PC-3 (cell line): ENCODE measurements around the gene PARN. TPM values are rescaled to one million over a fixed set of nuclear protein-coding genes. Genes with fewer than 3 reads are reported as not detected.
"Not testable (repeated sequence)": the region's sequence is repeated elsewhere in the genome, so short reads cannot be mapped to it uniquely, and the experiment has no call there.

Source experiments
- ATAC-seq: fragments of 200-7000 bp; cut with Tn5 transposase; 2 replicates; pipeline ENCODE4 v1.9.1; 2020; ENCODE audit warnings: mild to moderate bottlenecking, moderate library complexity
- BruUV-seq: library from RNA; stranded (reverse); fragments of 400-500 nt; replicated peaks from 2 replicates; lab custom pipeline; 2021; lab: Mats Ljungman, UMichigan
- CTCF ChIA-PET: fragments of 300-600 bp; sonication (Branson Sonifier 250); formaldehyde crosslinking; loops from one replicate; lab custom pipeline; 2022; ENCODE audit warnings: antibody characterized with exemption; lab: Charles Lee
- POLR2A ChIA-PET: fragments of 300-600 bp; sonication (Branson Sonifier 250); formaldehyde crosslinking; loops from one replicate; lab custom pipeline; 2022; ENCODE audit warnings: antibody characterized with exemption; ENCODE audit not compliant: unreplicated experiment; lab: Charles Lee
- DNase-seq: peaks from one replicate; pipeline ENCODE4 v3.0.0-alpha.2; 2015
- H2AFZ ChIP-seq: fragments of 300-600 bp; sonication (generic); 2 replicates; pipeline ENCODE4 v1.6.0; 2016; ENCODE audit warnings: antibody characterized with exemption, low read length
- H3F3A ChIP-seq: fragments of 300-600 bp; sonication (generic); one replicate; pipeline ENCODE4 v1.6.0; 2017; ENCODE audit warnings: antibody characterized with exemption, low read length, control low read depth, mild to moderate bottlenecking; ENCODE audit not compliant: unreplicated experiment
- H3K27ac ChIP-seq: fragments of 300-600 bp; sonication (generic); 2 replicates; pipeline ENCODE4 v1.5.1; 2016; ENCODE audit warnings: mild to moderate bottlenecking, low read length
- H3K27me3 ChIP-seq: fragments of 300-600 bp; sonication (generic); 2 replicates; pipeline ENCODE4 v1.6.1; 2016; ENCODE audit warnings: low read length, mixed read lengths
- H3K36me3 ChIP-seq: fragments of 300-600 bp; sonication (generic); 2 replicates; pipeline ENCODE4 v1.6.1; 2016; ENCODE audit warnings: low read depth, mixed run types, low read length, mixed read lengths
- H3K4me1 ChIP-seq: fragments of 300-600 bp; sonication (generic); 2 replicates; pipeline ENCODE4 v1.5.1; 2016; ENCODE audit warnings: low read length; ENCODE audit not compliant: insufficient read depth
- H3K4me2 ChIP-seq: fragments of 300-600 bp; sonication (generic); 2 replicates; pipeline ENCODE4 v1.6.0; 2016; ENCODE audit warnings: low read length
- H3K4me3 ChIP-seq: fragments of 300-600 bp; sonication (generic); 2 replicates; pipeline ENCODE4 v1.5.1; 2016; ENCODE audit warnings: mild to moderate bottlenecking, low read length, mixed read lengths
- H3K79me2 ChIP-seq: fragments of 300-600 bp; sonication (generic); 2 replicates; pipeline ENCODE4 v1.6.1; 2017; ENCODE audit warnings: low read length, mixed read lengths
- H3K9ac ChIP-seq: fragments of 300-600 bp; sonication (generic); 2 replicates; pipeline ENCODE4 v1.6.0; 2016; ENCODE audit warnings: mild to moderate bottlenecking, low read length
- H3K9me2 ChIP-seq: fragments of 300-600 bp; sonication (generic); replicated peaks from 2 replicates; pipeline ENCODE4 v1.6.1; 2016; ENCODE audit warnings: mixed run types, low read length, mixed read lengths
- H3K9me3 ChIP-seq: fragments of 300-600 bp; sonication (generic); 2 replicates; pipeline ENCODE4 v1.6.1; 2016; ENCODE audit warnings: low read length, mixed read lengths
- H4K20me1 ChIP-seq: fragments of 300-600 bp; sonication (generic); 2 replicates; pipeline ENCODE4 v1.6.1; 2016; ENCODE audit warnings: low read length, mixed read lengths
- EZH2 ChIP-seq: fragments of 300-600 bp; sonication (generic); IDR thresholded peaks from one replicate; pipeline ENCODE4 v1.6.1; 2017; ENCODE audit warnings: antibody characterized with exemption, mild to moderate bottlenecking, low read length; ENCODE audit not compliant: unreplicated experiment
- EZH2phosphoT487 ChIP-seq: fragments of 300-600 bp; sonication (generic); IDR thresholded peaks from 2 replicates; pipeline ENCODE4 v1.6.1; 2018; ENCODE audit warnings: mild to moderate bottlenecking, antibody characterized with exemption, low read length, borderline replicate concordance
- intact Hi-C: fragments of 100-400 bp; cut with micrococcal nuclease; formaldehyde crosslinking; loops from 2 replicates; pipeline ENCODE4 v1.9.0; 2023
- total RNA-seq: library from RNA; depleted of rRNA; stranded (reverse); fragments of >200 nt; gene quantifications from 2 replicates; pipeline ENCODE4 v1.2.3, GENCODE V29; 2014
- TF ChIP-seq, protein P1 (sequence below): fragments of 300-600 bp; sonication (generic); conservative IDR thresholded peaks from 2 replicates; pipeline ENCODE4 v1.5.1; 2017; ENCODE audit warnings: antibody characterized with exemption, low read depth, mild to moderate bottlenecking, low read length

PARN gene
- total RNA-seq, 1 experiment from 2014 or later: 34.7 TPM

DNA sequence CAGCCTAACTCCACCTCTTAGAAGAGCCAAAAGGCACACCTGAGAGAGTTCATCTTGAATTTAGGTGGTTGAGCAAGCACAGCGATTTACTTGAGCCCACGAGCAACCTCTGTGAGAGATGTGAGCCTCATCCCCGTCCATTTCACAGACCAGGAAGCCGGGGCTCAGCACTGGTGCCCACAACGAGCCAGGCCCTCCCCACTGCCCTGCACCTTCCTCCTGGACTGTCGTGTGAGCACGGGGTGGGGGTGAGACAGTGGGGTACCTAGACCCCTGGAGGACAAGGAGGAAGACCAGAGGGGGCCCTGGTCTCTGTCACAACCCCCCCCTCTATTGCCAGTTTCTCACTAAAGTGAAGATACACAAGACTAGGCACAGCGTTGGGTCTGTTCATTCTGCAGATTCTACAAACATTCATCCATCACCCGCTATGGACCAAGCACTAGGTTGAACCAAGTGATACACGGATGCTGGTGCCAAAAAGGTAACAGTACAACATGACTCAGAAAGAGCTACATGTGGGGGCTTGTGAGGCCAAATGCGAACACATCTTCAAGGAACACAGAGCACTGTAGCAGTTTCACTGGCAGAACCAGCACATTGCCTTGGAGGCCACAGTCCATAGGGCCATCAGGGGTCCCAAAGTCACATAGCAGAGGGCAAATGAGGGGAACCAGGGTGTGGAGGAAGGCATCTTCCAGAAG, 231.9 kb downstream of the PARN start:
- intact Hi-C loops: no loop called here
- no peak overlapping the region for H3K4me2 ChIP-seq

DNA sequence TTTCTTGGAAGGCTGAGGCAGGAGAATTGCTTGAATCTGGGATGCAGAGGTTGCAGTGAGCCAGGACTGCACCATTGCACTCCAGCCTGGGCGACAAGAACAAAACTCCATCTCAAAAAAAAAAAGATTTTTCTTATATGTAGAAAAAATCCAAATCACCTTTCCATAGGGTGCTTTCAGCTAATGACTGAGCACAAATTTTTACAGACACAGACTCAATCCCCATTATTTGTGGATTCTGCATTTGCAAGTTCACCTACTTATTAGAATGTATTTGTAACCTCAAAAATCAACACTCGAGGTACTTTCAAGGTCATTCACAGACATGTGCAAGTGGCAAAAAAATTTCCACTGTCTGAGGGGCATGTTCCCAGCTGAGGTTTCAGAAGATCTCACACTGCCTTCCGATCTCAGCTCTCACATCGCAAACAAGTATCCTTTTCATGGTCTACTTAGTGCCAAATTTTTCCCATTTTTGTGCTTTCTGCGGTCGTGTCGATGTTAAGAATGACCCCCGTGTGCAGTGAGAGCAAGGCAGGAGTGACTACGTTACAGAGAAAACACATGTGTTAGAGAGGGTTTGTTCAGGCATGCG, 234.3 kb downstream of the PARN start:
- DNase-seq, H3K27ac ChIP-seq: not testable (repeated sequence)

More for the DNA sequence above, 231.9 kb downstream of the PARN start:
- H3K9me2 ChIP-seq: no peaks in the 10 kb centered on the region
- no peaks in the 10 kb centered on the region for H3K27me3 ChIP-seq
- no peak for TF ChIP-seq EZH2
- TF ChIP-seq, protein P1, sequence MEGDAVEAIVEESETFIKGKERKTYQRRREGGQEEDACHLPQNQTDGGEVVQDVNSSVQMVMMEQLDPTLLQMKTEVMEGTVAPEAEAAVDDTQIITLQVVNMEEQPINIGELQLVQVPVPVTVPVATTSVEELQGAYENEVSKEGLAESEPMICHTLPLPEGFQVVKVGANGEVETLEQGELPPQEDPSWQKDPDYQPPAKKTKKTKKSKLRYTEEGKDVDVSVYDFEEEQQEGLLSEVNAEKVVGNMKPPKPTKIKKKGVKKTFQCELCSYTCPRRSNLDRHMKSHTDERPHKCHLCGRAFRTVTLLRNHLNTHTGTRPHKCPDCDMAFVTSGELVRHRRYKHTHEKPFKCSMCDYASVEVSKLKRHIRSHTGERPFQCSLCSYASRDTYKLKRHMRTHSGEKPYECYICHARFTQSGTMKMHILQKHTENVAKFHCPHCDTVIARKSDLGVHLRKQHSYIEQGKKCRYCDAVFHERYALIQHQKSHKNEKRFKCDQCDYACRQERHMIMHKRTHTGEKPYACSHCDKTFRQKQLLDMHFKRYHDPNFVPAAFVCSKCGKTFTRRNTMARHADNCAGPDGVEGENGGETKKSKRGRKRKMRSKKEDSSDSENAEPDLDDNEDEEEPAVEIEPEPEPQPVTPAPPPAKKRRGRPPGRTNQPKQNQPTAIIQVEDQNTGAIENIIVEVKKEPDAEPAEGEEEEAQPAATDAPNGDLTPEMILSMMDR: no peak
- TF ChIP-seq EZH2phosphoT487: no peak
- H2AFZ ChIP-seq: no peak overlapping the region
- no peak overlapping the region for H3K27ac ChIP-seq
- no peak overlapping the region for H3K4me3 ChIP-seq
- no peak overlapping the region for H3K9ac ChIP-seq
- no peaks in the 10 kb centered on the region for H3F3A ChIP-seq
- ChIA-PET CTCF (no interaction called here), POLR2A (no interaction called here)
- H3K4me1 ChIP-seq: peaks cover 15% of the 10 kb centered on the region
- H3K9me3 ChIP-seq: no peaks in the 10 kb centered on the region
- H4K20me1 ChIP-seq: no peaks in the 10 kb centered on the region
- no peaks in the 10 kb centered on the region for H3K79me2 ChIP-seq
- ATAC-seq: no peak
- H3K36me3 ChIP-seq: no peaks in the 10 kb centered on the region
- DNase-seq: no peak
- no TSS peak for BruUV-seq

DNA sequence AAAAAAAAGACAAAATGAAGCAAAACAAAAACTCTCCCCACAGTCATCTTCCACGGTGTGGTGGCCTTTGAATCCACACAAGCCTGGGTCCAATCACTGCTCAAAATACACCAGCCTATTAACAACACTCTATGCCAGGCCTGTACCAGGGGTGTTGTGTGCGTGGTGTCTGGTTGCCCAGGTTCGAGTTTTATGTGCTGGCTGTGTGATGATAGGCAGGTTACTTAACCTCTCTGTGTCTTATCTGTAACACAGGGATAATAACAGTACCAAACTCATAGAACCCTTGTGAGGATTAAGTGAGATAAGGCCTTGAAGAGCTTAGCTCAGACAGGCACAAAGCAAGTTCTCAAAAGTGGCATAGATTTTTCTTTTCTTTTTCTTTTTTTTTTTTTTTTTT, 235.2 kb downstream of the PARN start:
- Histone ChIP-seq H3K27me3 (no peaks in the 10 kb centered on the region), H2AFZ (no peak overlapping the region), H3K9me2 (no peaks in the 10 kb centered on the region), H3K9ac (no peak overlapping the region), H3K36me3 (no peaks in the 10 kb centered on the region), H3K4me1 (peaks cover 15% of the 10 kb centered on the region), H3K79me2 (no peaks in the 10 kb centered on the region), H3K27ac (no peak overlapping the region), H3F3A (no peaks in the 10 kb centered on the region), H3K9me3 (no peaks in the 10 kb centered on the region), H4K20me1 (no peaks in the 10 kb centered on the region), H3K4me3 (no peak overlapping the region), H3K4me2 (no peak overlapping the region)
- CTCF ChIA-PET: no interaction called here
- BruUV-seq: no TSS peak
- TF ChIP-seq, protein P1: no peak
- TF ChIP-seq EZH2phosphoT487: no peak
- TF ChIP-seq EZH2: no peak
- DNase-seq (no peak), ATAC-seq (no peak)
- intact Hi-C loops: no loop called here
- POLR2A ChIA-PET: no interaction called here

More for the DNA sequence above, 234.3 kb downstream of the PARN start:
- H3K36me3 ChIP-seq, POLR2A ChIA-PET, H3K79me2 ChIP-seq, BruUV-seq, intact Hi-C loops, H3K4me2 ChIP-seq, CTCF ChIA-PET, H2AFZ ChIP-seq, H3K9ac ChIP-seq, H3F3A ChIP-seq, H3K9me3 ChIP-seq, H4K20me1 ChIP-seq, H3K27me3 ChIP-seq, ATAC-seq, H3K4me3 ChIP-seq, H3K9me2 ChIP-seq: not testable (repeated sequence)
- peaks cover 16% of the 10 kb centered on the region for H3K4me1 ChIP-seq
